GM12864 (cell line): Measurements from ENCODE around the gene NXPH4.

Experiments used
- DNase-seq: peaks from one replicate; pipeline ENCODE4 v3.0.0-alpha.2; 2011; ENCODE audit warnings: low read depth
- H3K4me3 ChIP-seq: 2 replicates; pipeline ENCODE4 v1.5.1; 2011; ENCODE audit warnings: mild to moderate bottlenecking, low read depth, low read length, control low read depth
- CTCF ChIP-seq: IDR thresholded peaks from 2 replicates; pipeline ENCODE4 v1.5.1; 2011; ENCODE audit warnings: low read depth, mild to moderate bottlenecking, moderate library complexity, low read length, control low read depth, inconsistent platforms; ENCODE audit errors: missing control alignments

Gene NXPH4

DNA sequence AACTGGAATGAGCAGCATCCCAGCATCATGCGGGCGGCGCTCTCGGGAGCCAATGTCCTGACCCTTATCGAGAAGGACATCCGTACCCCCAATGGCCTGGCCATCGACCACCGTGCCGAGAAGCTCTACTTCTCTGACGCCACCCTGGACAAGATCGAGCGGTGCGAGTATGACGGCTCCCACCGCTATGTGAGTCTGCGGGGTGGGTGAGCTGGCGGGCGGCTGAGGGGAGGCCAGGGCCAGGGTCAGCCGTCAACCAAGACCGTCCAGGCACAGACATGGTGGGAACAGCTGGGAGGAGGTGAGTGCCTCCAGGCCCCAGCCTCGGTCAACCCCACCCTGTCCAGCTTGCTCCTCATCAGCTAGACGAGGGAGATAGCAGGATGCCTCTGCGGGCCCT lies 25.8 kb upstream of the NXPH4 start:
- DNase-seq = no peak
- H3K4me3 ChIP-seq = no peak overlapping the region
- TF ChIP-seq CTCF = no peak

DNA sequence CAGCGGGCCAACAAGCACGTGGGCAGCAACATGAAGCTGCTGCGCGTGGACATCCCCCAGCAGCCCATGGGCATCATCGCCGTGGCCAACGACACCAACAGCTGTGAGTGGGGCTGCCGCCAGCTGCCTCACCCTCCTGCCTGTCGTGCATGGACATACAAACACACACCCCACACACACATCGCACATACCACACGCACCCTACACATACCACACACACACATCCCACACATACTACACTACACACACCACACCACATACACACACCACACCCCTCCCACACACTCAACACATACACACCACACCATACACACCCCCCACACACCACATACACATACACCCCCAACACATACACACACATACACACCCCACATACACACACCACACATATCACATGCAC lies 25.2 kb upstream of the NXPH4 start:
- TF ChIP-seq CTCF = no peak
- DNase-seq = no peak
- H3K4me3 ChIP-seq = no peak overlapping the region

- DNase-seq = no peak
- TF ChIP-seq CTCF = no peak
- no peak overlapping the region for H3K4me3 ChIP-seq
These were observed 23.7 kb upstream of the NXPH4 start for GRCh38 chr12:57192920-57193319.

DNA sequence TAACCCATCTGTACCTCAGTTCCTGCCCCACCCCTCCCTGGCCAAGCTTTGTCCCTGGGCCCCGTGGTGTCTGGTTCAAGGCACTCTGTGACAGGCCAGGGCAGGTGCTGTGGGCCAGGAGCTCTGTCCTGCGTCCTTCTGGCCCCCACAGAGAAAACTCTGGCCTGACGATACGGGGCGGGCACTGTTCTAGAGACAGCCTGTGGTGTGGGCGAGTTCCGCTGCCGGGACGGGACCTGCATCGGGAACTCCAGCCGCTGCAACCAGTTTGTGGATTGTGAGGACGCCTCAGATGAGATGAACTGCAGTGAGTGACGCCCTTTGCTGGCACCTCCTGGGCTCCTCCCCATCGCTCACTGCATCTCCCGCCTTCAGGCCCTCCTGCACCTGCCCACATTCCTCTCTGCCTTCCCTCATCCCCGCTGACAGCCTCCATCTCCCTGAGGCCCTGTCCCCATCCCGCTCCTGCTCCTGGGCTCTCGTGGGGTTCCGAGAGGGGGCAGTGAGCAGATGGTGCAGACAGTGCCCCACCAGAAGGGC lies 22.8 kb upstream of the NXPH4 start:
- no peak for DNase-seq

GRCh38 chr12:57194253-57194652 lies 22.3 kb upstream of the NXPH4 start:
- no peak for DNase-seq
- no peak for TF ChIP-seq CTCF

More for the DNA sequence above, 22.8 kb upstream of the NXPH4 start:
- H3K4me3 ChIP-seq = no peak overlapping the region
- no peak for TF ChIP-seq CTCF

GRCh38 chr12:57195186-57195585 lies 21.4 kb upstream of the NXPH4 start:
- H3K4me3 ChIP-seq = no peak overlapping the region
- DNase-seq = no peak
- TF ChIP-seq CTCF = no peak

More at GRCh38 chr12:57194253-57194652, 22.3 kb upstream of the NXPH4 start:
- no peak overlapping the region for H3K4me3 ChIP-seq

GRCh38 chr12:57195611-57196371 lies 20.8 kb upstream of the NXPH4 start:
- H3K4me3 ChIP-seq = no peak overlapping the region
- TF ChIP-seq CTCF = no peak

More at GRCh38 chr12:57195611-57196371, 20.8 kb upstream of the NXPH4 start:
- DNase-seq = no peak
